Stimulated activated CD8-positive, alpha-beta memory T cell treated with anti-CD3 and anti-CD28 coated beads, Interleukin-2, amount 100 ng/mL, for 1 hour (primary cell): ENCODE results near the gene NNMT.

ENCODE experiments used
- DNase-seq, 2 donors: peaks; one replicate each; pipeline ENCODE4 v3.0.0-alpha.2; 2020; ENCODE audit warnings: low read depth in 2 of 2

NNMT gene

GRCh38 chr11:114295676-114296604 lies at the start of gene NNMT:
Gene NNMT (plus strand): TSS chr11:114296399. CDS start chr11:114296557, 158 bp downstream.
- DNase-seq, result no peak

GRCh38 chr11:114247070-114247789 lies 49.0 kb upstream of the NNMT start:
- no peak for DNase-seq

DNA sequence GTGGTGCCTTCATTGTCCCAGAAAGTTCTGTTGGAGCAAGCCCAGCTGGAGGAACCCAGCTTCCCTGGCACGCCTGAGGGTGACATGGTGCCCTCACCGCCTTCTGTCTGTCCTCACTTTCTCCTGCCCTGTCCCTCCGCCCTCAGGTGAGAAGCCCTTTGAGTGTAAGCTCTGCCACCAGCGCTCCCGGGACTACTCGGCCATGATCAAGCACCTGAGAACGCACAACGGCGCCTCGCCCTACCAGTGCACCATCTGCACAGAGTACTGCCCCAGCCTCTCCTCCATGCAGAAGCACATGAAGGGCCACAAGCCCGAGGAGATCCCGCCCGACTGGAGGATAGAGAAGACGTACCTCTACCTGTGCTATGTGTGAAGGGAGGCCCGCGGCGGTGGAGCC lies 46.0 kb upstream of the NNMT start:
- no peak for DNase-seq

DNA sequence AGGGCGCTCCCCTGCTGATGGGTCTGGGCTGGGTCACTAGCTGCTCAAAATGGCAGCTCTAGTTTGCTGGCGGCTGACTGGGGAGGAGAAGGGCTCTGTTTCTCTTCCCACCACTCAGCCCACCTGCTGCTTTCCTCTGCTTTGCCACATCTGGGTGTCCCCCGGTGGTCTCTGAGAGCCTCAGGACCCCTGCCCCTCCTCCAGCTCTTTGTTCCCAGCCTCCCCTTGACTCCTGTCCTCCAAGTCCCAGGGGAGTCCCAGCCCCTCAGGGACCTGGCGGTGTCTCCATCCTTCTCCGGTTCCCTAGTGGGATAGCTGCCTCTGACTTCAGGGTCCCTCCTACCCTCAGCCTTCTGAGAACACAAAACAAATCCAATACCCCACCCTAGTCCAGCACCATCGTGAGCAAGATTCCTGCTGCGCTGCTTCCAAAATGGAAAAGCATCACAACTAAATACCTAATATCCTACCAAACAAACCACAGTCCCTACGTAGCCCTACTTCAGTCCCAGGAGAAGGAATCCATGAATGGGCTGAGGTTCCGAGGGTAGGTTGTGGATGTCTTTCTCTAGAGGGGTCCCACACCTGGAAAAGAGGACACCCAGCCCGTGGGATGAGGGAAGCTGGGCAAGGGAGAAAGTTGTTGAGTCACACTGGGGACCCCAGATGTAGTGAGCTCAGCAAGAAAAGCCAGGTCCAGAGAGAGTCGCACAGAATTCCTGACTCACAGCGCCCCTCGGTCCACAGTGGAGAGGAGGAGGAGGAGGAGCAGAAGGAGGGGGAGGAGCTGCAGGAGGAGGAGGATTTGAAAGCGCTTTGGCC lies 45.0 kb upstream of the NNMT start:
- DNase-seq, result no peak

- DNase-seq, result no peak
These were observed 44.3 kb upstream of the NNMT start for GRCh38 chr11:114251815-114252337.

GRCh38 chr11:114252767-114253166 lies 43.4 kb upstream of the NNMT start:
- DNase-seq, result no peak

DNA sequence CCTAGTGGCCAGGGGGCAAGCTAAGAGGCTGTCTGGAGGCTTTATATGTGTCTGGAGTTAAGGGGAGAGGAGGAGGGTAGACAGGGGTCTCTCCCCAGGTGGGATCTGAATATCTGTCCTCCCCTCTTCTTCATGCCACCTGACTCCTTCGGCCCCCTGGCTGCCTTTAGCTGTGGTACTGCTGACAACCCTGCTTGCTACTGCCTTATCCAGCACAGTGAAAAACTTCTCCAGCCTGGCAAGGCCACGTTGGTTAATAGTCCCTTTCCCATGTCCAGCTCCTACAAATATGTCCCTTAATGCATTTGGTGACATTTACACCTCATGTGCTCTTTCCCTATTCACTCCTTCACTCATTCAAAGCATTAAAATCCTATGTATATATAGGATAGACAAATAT lies 42.4 kb upstream of the NNMT start:
- no peak for DNase-seq

GRCh38 chr11:114254571-114255146 lies 41.5 kb upstream of the NNMT start:
- DNase-seq, result no peak

DNA sequence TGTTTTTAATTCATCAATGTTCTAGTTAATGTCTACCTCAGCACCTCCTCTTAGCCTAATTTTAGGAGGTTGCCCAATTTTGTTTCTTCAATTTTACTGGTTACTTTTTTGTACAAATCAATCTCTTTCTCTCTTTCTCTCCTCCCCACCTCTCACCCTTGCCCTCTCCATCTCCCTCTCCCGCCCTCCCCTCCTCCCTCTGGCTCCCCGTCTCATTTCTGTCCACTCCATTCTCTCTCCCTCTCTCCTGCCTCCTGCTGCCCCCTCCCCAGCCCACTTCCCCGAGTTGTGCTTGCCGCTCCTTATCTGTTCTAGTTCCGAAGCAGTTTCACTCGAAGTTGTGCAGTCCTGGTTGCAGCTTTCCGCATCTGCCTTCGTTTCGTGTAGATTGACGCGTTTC lies 40.9 kb upstream of the NNMT start:
- no peak for DNase-seq

DNA sequence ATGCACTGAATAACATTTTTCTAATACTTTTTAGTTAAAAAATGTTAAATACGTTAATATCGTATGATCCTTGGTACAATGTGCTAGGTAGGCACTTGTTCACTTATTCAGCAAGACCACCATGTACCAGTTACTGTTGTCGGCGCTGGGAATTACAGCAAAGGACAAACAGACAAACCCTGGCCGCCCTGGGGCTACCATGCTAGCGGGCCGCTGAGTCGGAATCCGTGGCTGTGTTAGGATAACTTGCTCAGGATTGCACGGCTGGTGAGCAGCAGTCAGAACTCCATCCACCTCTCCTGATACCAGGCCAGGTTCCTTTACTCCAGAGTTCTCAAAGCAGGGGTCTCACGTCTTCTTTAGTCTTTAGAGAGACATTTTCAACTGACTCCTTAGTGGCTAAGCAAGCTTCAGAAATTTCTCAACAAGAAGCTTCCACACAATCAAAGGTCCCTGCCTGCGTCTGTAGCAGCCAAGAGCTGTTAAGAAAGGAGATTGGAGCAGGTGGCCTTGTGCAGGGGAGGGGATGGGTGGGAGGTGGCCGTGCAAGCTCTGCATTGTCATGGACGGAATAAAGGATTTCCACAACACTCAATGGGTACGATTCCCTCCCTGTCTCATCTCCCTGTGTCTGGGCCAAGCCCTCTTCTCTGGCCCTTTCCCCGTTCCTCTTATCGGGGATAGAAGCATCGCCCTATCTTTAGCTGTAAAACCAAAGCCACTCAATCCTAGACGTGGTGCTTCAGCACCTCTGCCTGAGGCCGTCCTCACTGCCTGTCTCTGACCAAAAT lies 39.8 kb upstream of the NNMT start:
- DNase-seq, result no peak

DNA sequence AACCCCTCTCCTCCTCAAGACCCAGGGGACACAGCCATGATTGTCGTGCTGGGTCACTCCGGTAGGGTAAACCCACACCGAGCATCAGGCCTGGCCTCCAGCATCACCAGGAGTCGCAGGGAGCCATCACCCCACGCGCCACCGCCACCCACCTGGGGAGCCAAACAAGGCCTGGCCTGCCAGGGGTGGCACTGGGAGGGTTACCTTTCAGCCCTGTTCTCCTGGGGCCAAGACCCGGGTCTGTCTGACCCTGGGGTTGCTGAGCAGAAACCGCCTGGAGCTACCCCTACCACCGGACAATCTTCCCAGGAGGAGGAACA lies 39.3 kb upstream of the NNMT start:
- no peak for DNase-seq

- no peak for DNase-seq
These were observed 38.3 kb upstream of the NNMT start for GRCh38 chr11:114257621-114258558.

- DNase-seq, result no peak
These were observed 37.5 kb upstream of the NNMT start for GRCh38 chr11:114258696-114259095.

DNA sequence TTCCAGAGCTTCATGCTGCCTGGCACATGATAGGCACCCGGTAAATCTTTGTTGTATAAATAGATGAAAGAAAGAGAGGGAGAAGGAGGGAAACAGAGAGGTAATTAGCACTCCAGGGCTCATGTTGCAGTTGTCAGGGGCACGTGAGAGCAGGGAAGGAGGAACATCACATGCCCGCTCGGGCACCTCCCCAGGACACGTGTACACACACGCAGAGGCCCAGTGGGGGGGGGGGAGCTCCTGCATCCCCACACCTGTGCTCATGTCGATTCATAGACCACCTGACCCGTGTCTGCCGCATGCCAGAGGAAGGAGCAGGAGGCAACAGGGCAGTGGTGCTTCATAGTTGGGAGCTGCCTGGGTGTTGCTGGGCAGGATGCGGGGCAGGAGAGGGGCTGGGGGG lies 37.1 kb upstream of the NNMT start:
- no peak for DNase-seq

- DNase-seq, result no peak
These were observed 36.6 kb upstream of the NNMT start for GRCh38 chr11:114259551-114259983.

- no peak for DNase-seq
These were observed 36.1 kb upstream of the NNMT start for GRCh38 chr11:114260077-114260476.

DNA sequence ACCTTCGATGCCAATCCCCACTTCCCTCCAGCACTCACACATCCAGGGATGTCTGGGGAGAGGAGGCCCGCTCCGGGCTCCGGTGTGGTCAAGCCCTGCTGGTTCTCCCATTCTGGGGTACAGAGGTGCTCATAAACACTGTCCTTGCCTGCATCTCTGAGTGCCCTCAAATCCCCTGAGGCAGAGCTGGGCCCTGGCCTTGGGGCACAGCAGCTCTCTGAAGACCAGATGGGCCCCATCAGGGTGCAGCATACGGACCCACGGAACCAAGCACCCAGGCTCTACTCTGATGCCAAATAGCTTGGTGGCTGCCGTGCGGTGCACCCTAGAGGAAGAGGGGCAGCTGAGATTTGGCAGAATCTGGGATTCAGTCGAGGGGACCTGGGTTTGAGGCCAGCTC lies 35.7 kb upstream of the NNMT start:
- DNase-seq, result no peak

- no peak for DNase-seq
These were observed 34.4 kb upstream of the NNMT start for GRCh38 chr11:114261791-114262190.

DNA sequence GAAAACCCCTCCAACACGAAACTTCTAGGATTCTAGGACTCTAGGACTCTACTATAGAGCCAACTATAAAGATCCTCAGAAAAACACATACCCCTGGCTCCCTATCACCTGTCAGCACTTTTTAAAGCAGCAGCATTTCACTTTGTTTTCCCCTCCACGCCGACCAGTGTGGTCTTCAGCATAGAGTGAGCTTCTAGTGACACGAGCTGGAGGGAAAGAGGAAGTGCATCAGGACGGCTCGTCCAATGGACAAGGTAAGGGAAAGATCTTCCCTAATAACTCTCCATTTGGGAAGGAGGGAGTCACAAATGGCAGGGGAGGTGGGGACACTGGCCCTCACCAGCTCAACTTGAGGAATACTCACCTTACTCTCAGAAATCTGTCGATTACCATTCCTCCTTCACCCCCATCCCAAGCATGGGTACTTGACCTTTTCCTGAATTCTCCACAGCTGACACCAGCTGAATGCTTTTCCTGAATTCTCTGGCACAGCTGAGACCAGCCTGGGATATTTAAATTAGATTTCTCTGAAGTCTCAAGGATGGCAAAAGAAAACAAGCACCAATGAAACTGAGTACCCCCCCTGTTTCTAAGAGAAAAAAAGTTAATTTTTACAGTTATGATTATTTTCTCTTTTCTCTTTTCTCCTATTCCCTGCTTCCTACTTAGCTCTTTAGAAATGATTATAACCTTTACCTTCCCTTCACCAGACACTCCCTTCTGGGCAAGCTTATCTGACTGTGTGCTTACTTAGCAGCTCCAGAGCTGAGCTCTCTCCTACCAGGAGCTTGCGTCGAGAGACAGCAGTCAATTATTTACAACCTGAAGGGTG lies 33.3 kb upstream of the NNMT start:
- no peak for DNase-seq
